ENCODE results near the gene CEP131. TPM values are rescaled to one million over a fixed set of nuclear protein-coding genes. Genes with fewer than 3 reads are reported as not detected.

The CEP131 gene
- total RNA-seq, result 10 to 100 TPM in 1 of 2 donors, 1 to 10 TPM in 1; 6.5 to 17.6 TPM

DNA sequence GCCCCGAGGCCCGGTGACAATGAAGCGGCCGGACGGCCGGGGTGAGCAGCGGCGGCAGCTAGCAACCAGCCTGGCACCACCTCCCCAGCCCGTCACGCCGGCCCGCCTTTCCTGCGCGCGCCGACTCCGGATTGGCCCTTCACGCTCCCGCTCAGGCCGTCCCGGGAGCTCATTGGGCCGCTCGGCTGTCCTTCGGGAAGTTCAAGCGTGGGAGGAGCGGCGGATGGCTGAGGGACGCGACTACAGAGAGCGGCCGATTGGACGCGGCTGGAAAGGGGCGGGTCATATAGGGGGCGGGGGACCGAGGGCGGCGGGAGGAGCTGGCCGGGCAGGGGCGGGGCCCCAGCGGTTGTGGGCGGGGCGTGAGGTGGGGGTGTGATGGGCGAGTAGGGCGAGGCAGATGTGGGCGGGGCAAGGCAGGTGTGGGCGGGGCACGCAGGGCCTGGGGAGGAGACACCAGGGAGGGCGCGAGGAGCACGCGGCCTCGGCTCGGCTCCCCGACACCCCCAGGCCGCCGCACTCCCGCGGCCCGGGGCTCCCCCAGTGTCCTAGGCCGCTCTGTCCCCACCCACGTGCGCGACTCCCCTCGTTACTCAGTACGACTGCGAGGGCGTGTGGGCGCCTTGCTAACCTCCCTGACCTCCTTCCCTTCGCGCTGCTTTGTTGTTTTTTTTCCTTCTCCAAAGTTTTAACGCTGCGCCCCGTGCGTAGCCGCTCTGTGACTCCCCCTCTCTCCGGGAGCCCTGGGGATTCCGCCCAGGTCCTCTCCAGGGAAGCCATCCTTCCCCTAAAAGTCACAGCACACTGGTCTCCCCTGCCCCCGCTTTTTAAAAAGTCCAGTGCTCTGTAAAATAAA, at the start of gene CEP131:
TSS of gene CEP131 (minus strand) at position 60 of the 856 bp plus-strand sequence. CDS start 2,909 bp downstream, outside the sequence.

GRCh38 chr17:81238815-81239713, 16.3 kb upstream of the CEP131 start, which contains the start of the genes NDUFAF8 and TEPSIN:
TSS of gene NDUFAF8 (plus strand) at chr17:81239318. CDS start at chr17:81239364, 46 bp downstream.
TSS of gene TEPSIN (minus strand) at chr17:81239055. CDS start at chr17:81239033, 22 bp downstream.

DNA sequence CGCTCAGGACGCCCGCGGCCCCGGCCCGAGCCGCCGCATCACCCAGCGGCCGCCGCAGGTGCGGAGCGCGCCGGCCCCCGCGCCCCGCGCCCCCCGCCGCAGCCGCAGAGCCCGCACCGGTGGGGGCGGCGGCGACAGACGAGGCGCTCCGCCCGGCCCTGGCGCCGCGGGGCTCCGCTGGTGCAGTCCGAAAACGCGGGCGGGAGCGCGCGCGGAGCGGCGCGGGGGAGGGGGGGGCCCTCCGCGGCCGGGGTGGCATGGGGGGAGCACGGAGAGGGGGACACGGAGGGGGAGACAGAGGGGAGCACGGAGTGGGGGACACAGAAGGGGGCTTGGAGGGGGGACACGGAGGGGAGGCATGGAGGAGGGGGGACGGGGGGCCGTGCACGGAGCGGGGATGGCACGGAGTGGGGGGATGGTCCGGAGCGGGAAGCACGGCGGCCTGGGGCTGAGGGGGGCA, 56.7 kb downstream of the CEP131 start, which contains the start of gene AATK:
TSS of gene AATK (minus strand) at position 189 of the 460 bp plus-strand sequence. CDS start 229 bp downstream, outside the sequence.

GRCh38 chr17:81165246-81166032, 57.3 kb downstream of the CEP131 start, which contains the start of gene PVALEF:
TSS of gene PVALEF (plus strand) at chr17:81165507. CDS start at chr17:81181227, 15,720 bp downstream.

Other genes starting within 250 kb of the CEP131 start
- 10 to 100 TPM; 14.8 to 24.6 TPM for gene CHMP6, start 231.1 kb downstream of the CEP131 start, total RNA-seq
- gene BAIAP2, start 187.8 kb downstream of the CEP131 start, total RNA-seq, result 10 to 100 TPM; 61.6 to 75.9 TPM
- under 1 TPM in 1 of 2 donors, not detected in 1; under 0.01 TPM for gene PVALEF, start 57.5 kb downstream of the CEP131 start, total RNA-seq
- gene AATK, start 56.7 kb downstream of the CEP131 start, total RNA-seq, result 10 to 100 TPM; 16.0 to 50.6 TPM
- gene TEPSIN, start 16.1 kb upstream of the CEP131 start, total RNA-seq, result 10 to 100 TPM; 15.0 to 32.3 TPM
- gene NDUFAF8, start 16.4 kb upstream of the CEP131 start, total RNA-seq, result 10 to 100 TPM; 10.7 to 34.0 TPM
- gene SLC38A10, start 72.3 kb upstream of the CEP131 start, total RNA-seq, result 10 to 100 TPM; 59.9 to 78.8 TPM
- gene BAHCC1, start 172.5 kb upstream of the CEP131 start, total RNA-seq, result 10 to 100 TPM; 19.3 to 21.3 TPM